ENCODE measurements around the gene NACC2. TPM values are rescaled to one million over a fixed set of nuclear protein-coding genes. Genes with fewer than 3 reads are reported as not detected.

Gene NACC2
- total and polyA plus RNA-seq, 2 of the 8 experiments (the other 6 are each of a cell fraction or from before 2014, with no cell fraction given) = 8.3 to 14.0 TPM

DNA sequence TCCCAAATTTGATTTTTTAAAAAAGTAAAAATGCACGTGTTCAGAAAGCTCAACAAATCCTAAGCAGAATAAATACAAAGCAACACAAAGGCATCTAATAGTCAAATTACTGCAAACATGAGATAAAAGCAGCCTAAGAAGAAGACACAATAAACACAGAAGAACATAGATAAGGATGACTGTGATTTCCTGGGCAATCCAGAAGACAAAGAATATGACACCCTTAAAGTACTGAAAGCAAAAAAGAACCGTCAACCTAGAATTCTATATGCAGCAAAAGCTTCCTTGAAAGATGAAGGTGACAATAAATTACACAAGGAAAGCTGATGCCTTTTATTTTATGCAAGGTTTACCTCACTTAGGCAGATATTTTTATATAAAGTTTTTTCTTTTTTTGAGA, 58.2 kb downstream of the NACC2 start (continued):
- TF ChIP-seq KDM4A (IDR thresholded peaks at IDR 0.05; ENCODE audit: low read depth, low read length, severe bottlenecking) = no peak
- no peak for TF ChIP-seq RNF2 (IDR thresholded peaks at IDR 0.05; ENCODE audit: borderline replicate concordance, low read depth, low read length, missing control alignments, poor library complexity, severe bottlenecking)
- no peak for TF ChIP-seq SAP30 (IDR thresholded peaks at IDR 0.05; ENCODE audit: insufficient read depth, insufficient replicate concordance, low read length)
